Loucy (cell line): ENCODE measurements around the gene THRAP3.

Source experiments
- H2AFZ ChIP-seq: fragments of 200-600 bp; sonication (generic); 2 replicates; pipeline ENCODE4 v1.6.0; 2016; ENCODE audit warnings: antibody characterized with exemption, mild to moderate bottlenecking, low read length, moderate library complexity
- H3F3A ChIP-seq: fragments of 200-600 bp; 2 replicates; pipeline ENCODE4 v1.6.0; 2016; ENCODE audit warnings: antibody characterized with exemption, low read depth, mild to moderate bottlenecking
- H3K27me3 ChIP-seq: fragments of 200-600 bp; sonication (generic); 2 replicates; pipeline ENCODE4 v1.6.1; 2014; ENCODE audit warnings: low read length, mild to moderate bottlenecking; ENCODE audit not compliant: insufficient read depth, poor library complexity, severe bottlenecking
- H3K36me3 ChIP-seq: fragments of 200-600 bp; sonication (generic); 2 replicates; pipeline ENCODE4 v1.6.1; 2016; ENCODE audit warnings: low read length; ENCODE audit not compliant: insufficient read depth
- H3K4me1 ChIP-seq: fragments of 200-600 bp; sonication (generic); 2 replicates; pipeline ENCODE4 v1.5.1; 2014; ENCODE audit warnings: low read length, mild to moderate bottlenecking; ENCODE audit not compliant: insufficient read depth, poor library complexity, severe bottlenecking
- H3K4me2 ChIP-seq: fragments of 200-600 bp; sonication (generic); 2 replicates; pipeline ENCODE4 v1.6.0; 2014; ENCODE audit warnings: antibody characterized with exemption, low read length, low read depth, mild to moderate bottlenecking; ENCODE audit not compliant: poor library complexity, severe bottlenecking
- H3K4me3 ChIP-seq: fragments of 200-600 bp; sonication (generic); 2 replicates; pipeline ENCODE4 v1.5.1; 2014; ENCODE audit warnings: low read length, mild to moderate bottlenecking, mixed read lengths; ENCODE audit not compliant: poor library complexity, severe bottlenecking
- H3K79me2 ChIP-seq: fragments of 200-600 bp; sonication (generic); 2 replicates; pipeline ENCODE4 v1.6.1; 2014; ENCODE audit warnings: low read length; ENCODE audit not compliant: insufficient read depth
- H3K9ac ChIP-seq: fragments of 200-600 bp; sonication (generic); 2 replicates; pipeline ENCODE4 v1.6.0; 2014; ENCODE audit warnings: mild to moderate bottlenecking, low read depth, low read length, moderate library complexity; ENCODE audit not compliant: poor library complexity, severe bottlenecking
- H3K9me2 ChIP-seq: fragments of 200-600 bp; sonication (generic); replicated peaks from 2 replicates; pipeline ENCODE4 v1.6.1; 2016; ENCODE audit warnings: low read depth, low read length, mixed read lengths
- H3K9me3 ChIP-seq: fragments of 200-600 bp; sonication (generic); 2 replicates; pipeline ENCODE4 v1.6.1; 2014; ENCODE audit warnings: mild to moderate bottlenecking, antibody characterized with exemption, low read length, low read depth; ENCODE audit not compliant: insufficient read depth
- H4K20me1 ChIP-seq: fragments of 200-600 bp; sonication (generic); 2 replicates; pipeline ENCODE4 v1.6.0; 2014; ENCODE audit warnings: antibody characterized with exemption, low read length, mild to moderate bottlenecking; ENCODE audit not compliant: insufficient read depth, poor library complexity, severe bottlenecking
- CTCF ChIP-seq: fragments of 200-600 bp; sonication (generic); conservative IDR thresholded peaks from 2 replicates; pipeline ENCODE4 v1.5.1; 2014; ENCODE audit warnings: mild to moderate bottlenecking, antibody characterized with exemption, low read length
- EZH2phosphoT487 ChIP-seq: fragments of 200-600 bp; IDR thresholded peaks from 2 replicates; pipeline ENCODE4 v1.6.1; 2018; ENCODE audit warnings: antibody characterized with exemption, mild to moderate bottlenecking, moderate library complexity, borderline replicate concordance

THRAP3 gene

DNA sequence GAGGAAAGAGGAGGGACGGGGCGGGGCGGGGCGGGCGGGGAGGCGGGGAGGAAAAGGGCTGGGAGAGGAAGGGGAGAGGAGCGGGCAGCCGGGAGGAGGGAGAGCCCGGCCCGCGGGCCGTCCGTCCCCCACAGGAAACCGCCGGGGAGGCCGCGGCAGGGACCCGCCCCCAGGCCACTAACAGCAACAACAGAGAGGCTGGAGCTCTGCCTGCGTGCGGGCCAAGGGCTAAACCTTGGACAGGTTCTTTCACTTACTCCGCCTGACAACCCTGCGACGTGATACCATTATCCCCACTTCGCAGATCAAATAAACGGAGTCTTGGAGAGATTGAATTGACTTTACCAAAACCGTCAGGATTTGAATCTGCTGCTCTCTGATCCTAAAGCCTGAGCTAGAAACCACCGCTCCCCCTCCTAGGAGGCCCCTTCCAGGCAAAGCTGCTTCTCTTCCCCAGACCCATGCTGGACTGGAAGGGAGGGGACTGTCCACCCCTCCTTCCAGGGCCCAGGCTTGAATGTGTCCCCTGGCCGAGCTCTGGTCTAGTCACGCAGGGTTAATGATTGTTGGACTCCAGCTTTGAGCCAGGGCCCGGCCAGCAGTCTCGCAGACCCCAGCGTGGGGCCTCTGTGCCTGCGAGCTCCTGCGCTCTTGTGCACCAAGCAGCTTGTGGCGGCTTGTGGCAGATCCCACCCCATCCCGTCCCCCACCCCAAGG lies 99.6 kb downstream of the THRAP3 start, which contains the start of gene EVA1B:
Gene EVA1B (minus strand): TSS at position 10 of the 717 bp plus-strand sequence. CDS start 608 bp downstream, outside the sequence.
- H3K9ac ChIP-seq = peak within 1 kb of the TSS; percentile 72
- peaks cover 30% of the 10 kb centered on the region for H3K4me1 ChIP-seq
- H3K4me2 ChIP-seq = peak within 1 kb of the TSS; percentile 96
- H2AFZ ChIP-seq = peak within 1 kb of the TSS; percentile 74
- no peaks in the 10 kb centered on the region for H3K27me3 ChIP-seq
- H3K36me3 ChIP-seq = no peaks in the 10 kb centered on the region
- no peaks in the 10 kb centered on the region for H3K9me3 ChIP-seq
- peak within 1 kb of the TSS; percentile 85 for H3K4me3 ChIP-seq
- no peaks in the 10 kb centered on the region for H3K9me2 ChIP-seq
- H3F3A ChIP-seq = no peaks in the 10 kb centered on the region
- H4K20me1 ChIP-seq = no peaks in the 10 kb centered on the region
- no peaks in the 10 kb centered on the region for H3K79me2 ChIP-seq
- TF ChIP-seq EZH2phosphoT487 = no peak

- no peaks in the 10 kb centered on the region for H3K79me2 ChIP-seq
- no peaks in the 10 kb centered on the region for H3K9me3 ChIP-seq
- TF ChIP-seq CTCF (no peak), EZH2phosphoT487 (no peak)
- no peaks in the 10 kb centered on the region for H3K27me3 ChIP-seq
- H3K4me1 ChIP-seq = peaks cover 30% of the 10 kb centered on the region
- peak overlapping the region; percentile 96 for H3K4me2 ChIP-seq
- no peaks in the 10 kb centered on the region for H3K9me2 ChIP-seq
- peak overlapping the region; percentile 85 for H3K4me3 ChIP-seq
- H2AFZ ChIP-seq = no peak overlapping the region
- no peaks in the 10 kb centered on the region for H3F3A ChIP-seq
- no peaks in the 10 kb centered on the region for H4K20me1 ChIP-seq
- peak overlapping the region; percentile 72 for H3K9ac ChIP-seq
- no peaks in the 10 kb centered on the region for H3K36me3 ChIP-seq
Observed at GRCh38 chr1:36324353-36324703, 100.1 kb downstream of the THRAP3 start.

DNA sequence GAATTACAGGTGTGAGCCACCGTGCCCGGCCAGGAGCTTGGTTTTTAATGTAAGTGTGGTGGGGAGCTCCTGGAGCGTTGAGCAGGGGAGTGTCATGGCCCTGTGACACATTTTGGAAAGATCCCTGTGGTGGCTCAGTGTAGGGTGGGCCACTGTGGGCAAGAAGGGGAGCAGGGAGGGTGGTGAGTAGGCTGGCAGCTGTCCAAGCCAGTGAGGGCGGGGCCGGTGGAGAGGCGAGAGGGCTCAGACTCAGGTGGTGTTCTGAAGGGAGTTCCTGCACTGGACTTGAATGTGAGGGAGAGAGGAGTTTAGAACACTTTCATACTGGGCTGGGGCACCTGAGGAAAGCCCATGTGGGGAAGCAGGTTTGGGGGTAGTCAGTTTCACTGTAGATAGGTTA lies 102.3 kb downstream of the THRAP3 start:
- TF ChIP-seq CTCF (no peak), EZH2phosphoT487 (no peak)
- H3K4me2 ChIP-seq = no peak overlapping the region

More for the DNA sequence above, 102.3 kb downstream of the THRAP3 start:
- no peak overlapping the region for H2AFZ ChIP-seq
- no peaks in the 10 kb centered on the region for H3F3A ChIP-seq
- no peaks in the 10 kb centered on the region for H3K9me2 ChIP-seq
- H3K27me3 ChIP-seq = no peaks in the 10 kb centered on the region
- no peaks in the 10 kb centered on the region for H3K79me2 ChIP-seq
- H3K4me1 ChIP-seq = peaks cover 30% of the 10 kb centered on the region
- H3K4me3 ChIP-seq = no peak overlapping the region
- H3K9ac ChIP-seq = no peak overlapping the region
- no peaks in the 10 kb centered on the region for H3K9me3 ChIP-seq
- H4K20me1 ChIP-seq = no peaks in the 10 kb centered on the region
- no peaks in the 10 kb centered on the region for H3K36me3 ChIP-seq
